ENCODE results near the gene NAT14.

Gene NAT14

GRCh38 chr19:55460670-55461258, 24.2 kb upstream of the NAT14 start:
- DNase-seq (ENCODE audit: low spot score) = peak; percentile 80
- TF ChIP-seq CTCF (IDR thresholded peaks at IDR 0.05; ENCODE audit: extremely low read depth, missing control alignments) = no peak

- no peak for TF ChIP-seq CTCF (IDR thresholded peaks at IDR 0.05; ENCODE audit: extremely low read depth, missing control alignments)
- DNase-seq (ENCODE audit: low spot score) = peak; percentile 99
Measured at GRCh38 chr19:55461259-55461973, 23.6 kb upstream of the NAT14 start, which contains the start of gene ISOC2. TSS of gene ISOC2 (minus strand) at chr19:55461642. CDS start at chr19:55456486, 5,156 bp downstream.

GRCh38 chr19:55461974-55462626, 22.9 kb upstream of the NAT14 start:
- no peak for TF ChIP-seq CTCF (IDR thresholded peaks at IDR 0.05; ENCODE audit: extremely low read depth, missing control alignments)
- DNase-seq (ENCODE audit: low spot score) = no peak

GRCh38 chr19:55462722-55463121, 22.3 kb upstream of the NAT14 start:
- DNase-seq (ENCODE audit: low spot score) = no peak
- TF ChIP-seq CTCF (IDR thresholded peaks at IDR 0.05; ENCODE audit: extremely low read depth, missing control alignments) = no peak

GRCh38 chr19:55463583-55464031, 21.4 kb upstream of the NAT14 start:
- TF ChIP-seq CTCF (IDR thresholded peaks at IDR 0.05; ENCODE audit: extremely low read depth, missing control alignments) = no peak
- DNase-seq (ENCODE audit: low spot score) = no peak

GRCh38 chr19:55464039-55464661, 20.8 kb upstream of the NAT14 start:
- TF ChIP-seq CTCF (IDR thresholded peaks at IDR 0.05; ENCODE audit: extremely low read depth, missing control alignments) = no peak
- DNase-seq (ENCODE audit: low spot score) = no peak

GRCh38 chr19:55464662-55465054, 20.3 kb upstream of the NAT14 start, which contains the start of gene C19orf85:
TSS of gene C19orf85 (minus strand) at chr19:55464751. CDS start at chr19:55464554, 197 bp downstream.
- DNase-seq (ENCODE audit: low spot score) = no peak

More at GRCh38 chr19:55464662-55465054, 20.3 kb upstream of the NAT14 start, which contains the start of gene C19orf85:
- TF ChIP-seq CTCF (IDR thresholded peaks at IDR 0.05; ENCODE audit: extremely low read depth, missing control alignments) = no peak
